HG03159 (cell line): ENCODE results near the gene SIN3B.
"Not testable (repeated sequence)": the region's sequence is repeated elsewhere in the genome, so short reads cannot be mapped to it uniquely, and the experiment has no call there.

ENCODE experiments used
- ATAC-seq: cut with Tn5 transposase; IDR thresholded peaks from one replicate; pipeline ENCODE4 v1.9.1; 2021; ENCODE audit warnings: mild to moderate bottlenecking, moderate library complexity; ENCODE audit not compliant: unreplicated experiment

The SIN3B gene

DNA sequence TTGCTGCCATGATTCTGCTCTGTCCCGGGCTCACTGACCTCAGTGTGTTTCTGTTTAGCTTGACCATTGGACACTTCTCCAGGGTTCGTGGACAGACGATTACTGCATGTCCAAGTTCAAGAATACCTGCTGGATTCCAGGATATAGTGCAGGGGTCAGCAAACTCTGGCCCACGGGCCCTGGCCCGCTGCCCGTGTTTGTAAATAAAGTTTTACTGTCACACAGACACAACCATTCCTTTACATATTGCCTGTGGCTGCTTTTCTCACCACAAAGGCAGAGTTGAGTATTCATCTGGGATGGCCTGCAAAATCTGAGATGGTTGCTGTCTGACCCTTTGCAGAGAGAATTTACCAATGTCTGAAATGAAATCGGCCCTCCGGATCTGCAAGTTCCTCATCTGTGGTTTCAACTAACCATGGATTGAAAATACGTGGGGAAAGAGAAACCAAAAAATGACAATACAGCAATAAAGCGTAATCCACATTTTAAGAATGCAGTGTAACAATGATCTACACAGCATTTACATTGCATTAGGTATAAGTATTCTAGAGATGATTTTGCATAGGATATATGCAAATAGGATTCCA, 33.7 kb downstream of the SIN3B start:
- no peak for ATAC-seq

DNA sequence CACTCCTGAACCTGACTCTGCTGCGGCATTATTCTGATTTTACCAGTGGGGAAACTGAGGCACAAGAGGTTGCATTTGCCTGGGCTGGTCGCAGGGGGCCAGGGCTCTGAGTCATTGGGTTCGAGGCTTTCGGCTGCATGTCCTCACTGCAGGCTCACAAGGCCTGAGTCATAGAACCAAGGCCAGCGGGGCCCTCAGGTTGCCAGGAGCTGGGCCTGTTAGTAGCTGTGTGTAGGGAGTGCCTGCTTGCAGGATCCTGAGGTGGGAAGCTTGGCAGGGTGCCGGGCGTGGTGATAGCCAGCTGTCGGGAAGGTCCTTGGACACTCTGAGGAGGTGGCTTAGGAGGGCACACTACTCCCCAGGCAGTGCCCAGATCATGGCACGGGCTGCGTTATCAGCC, 38.0 kb downstream of the SIN3B start:
- ATAC-seq, result no peak

DNA sequence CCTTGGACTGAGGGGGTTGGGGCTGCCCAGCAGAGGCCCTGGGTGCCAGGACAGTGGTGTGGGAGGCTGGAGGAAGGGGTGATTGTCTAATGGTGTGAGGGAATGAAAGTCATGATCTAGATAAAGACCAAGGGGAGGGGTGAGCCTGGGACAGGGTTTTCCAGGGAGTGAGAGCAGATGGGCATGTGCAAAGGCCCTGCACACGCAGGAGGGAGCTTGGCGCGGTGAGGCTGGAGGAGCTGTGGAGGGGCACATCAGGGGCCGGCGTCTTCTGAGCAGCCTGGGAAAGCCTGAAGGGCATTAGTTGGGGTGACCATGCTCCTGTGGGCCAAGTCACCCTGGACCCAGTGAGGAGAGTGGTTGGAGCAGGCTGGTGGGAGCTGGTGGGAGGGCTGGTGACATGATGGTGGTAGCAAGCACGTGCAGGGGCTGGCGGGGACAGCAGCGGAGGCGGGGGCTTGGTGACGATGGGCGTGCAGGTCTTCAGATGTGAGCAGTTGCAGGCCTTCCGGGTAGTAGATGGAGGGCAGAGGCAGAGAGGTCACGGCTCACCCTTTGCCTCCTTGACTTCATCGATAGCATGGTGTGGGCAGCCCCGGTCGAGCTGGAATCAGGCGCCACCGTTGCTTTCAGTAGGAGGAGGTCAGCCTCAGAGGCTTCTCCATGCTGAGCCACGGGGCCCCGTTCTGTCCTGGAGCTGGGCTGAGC, 39.4 kb downstream of the SIN3B start:
- ATAC-seq, result no peak

DNA sequence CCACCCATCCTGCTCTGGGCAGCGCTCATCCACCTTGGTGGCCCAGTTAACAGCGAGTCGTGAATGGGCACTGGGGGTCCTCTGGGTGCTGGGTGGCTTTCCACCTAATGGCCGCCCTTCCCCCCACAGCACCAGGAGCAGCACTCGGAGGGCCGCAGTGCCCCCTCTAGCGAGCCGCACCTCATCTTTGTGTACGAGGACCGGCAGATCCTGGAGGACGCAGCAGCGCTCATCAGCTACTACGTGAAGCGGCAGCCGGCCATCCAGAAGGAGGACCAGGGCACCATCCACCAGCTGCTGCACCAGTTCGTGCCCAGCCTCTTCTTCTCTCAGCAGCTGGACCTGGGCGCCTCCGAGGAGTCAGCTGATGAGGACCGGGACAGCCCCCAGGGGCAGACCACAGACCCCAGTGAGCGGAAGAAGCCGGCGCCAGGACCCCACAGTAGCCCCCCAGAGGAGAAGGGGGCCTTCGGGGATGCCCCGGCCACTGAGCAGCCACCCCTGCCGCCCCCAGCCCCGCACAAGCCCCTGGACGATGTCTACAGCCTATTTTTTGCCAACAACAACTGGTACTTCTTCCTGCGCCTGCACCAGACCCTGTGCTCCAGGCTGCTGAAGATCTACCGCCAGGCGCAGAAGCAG, 40.3 kb downstream of the SIN3B start:
- no peak for ATAC-seq

DNA sequence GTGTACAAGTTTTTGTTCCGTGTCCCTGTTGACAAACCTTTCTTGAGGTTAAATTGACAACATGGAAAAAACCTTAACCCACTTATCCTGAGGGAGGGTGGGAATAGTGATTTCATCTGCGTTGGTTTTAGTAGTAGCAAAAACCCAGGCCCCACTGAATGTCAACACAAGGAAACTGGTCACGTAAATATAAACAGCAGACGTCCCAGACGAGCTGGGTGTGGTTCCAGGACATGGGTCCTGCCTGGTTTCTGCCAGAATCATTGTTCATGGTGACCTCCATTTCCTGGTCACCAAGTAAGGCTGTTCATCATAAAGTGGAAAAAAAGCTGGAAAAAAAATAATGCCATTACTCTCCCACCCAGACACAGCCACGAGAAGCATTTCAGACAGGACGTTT, 42.7 kb downstream of the SIN3B start:
- no peak for ATAC-seq

DNA sequence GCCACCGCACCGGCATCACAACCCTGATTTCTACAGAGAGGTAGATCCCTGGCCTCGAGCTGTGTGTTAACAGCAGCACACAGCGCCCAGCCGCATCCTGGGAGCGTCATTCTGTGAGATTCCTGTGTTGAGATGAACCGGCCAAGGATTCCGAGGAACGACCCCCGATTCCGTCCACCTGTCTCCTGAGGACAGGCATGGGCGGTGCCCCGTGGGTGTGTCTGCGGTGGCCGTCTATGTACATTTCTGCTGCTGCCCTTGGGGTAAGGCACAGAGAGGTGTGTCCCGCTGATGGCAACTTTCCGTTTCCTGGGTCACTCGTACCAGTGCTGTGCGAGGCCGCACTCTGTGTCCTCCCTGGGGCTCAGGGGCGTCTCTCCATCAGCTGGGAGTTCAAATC, 43.5 kb downstream of the SIN3B start:
- no peak for ATAC-seq

DNA sequence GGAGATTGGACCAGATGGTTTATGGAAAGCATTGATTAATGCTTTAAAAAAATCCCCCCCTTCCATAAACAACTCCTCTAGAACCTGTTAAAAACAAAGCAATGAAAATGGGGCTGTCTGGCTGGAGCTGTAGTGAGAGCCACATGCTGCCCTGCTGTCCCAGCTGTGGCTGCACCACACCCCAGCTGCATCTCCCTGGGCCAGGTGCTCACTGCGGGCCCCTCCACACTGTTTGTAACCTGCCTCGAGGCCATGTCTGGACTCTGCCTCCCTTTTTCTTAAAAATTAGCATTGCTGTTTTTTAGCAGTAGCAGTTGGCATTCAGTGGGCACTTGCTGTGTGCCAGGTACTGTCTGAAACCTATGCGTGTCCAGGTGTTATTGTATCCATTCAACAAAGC, 44.4 kb downstream of the SIN3B start:
- no peak for ATAC-seq

DNA sequence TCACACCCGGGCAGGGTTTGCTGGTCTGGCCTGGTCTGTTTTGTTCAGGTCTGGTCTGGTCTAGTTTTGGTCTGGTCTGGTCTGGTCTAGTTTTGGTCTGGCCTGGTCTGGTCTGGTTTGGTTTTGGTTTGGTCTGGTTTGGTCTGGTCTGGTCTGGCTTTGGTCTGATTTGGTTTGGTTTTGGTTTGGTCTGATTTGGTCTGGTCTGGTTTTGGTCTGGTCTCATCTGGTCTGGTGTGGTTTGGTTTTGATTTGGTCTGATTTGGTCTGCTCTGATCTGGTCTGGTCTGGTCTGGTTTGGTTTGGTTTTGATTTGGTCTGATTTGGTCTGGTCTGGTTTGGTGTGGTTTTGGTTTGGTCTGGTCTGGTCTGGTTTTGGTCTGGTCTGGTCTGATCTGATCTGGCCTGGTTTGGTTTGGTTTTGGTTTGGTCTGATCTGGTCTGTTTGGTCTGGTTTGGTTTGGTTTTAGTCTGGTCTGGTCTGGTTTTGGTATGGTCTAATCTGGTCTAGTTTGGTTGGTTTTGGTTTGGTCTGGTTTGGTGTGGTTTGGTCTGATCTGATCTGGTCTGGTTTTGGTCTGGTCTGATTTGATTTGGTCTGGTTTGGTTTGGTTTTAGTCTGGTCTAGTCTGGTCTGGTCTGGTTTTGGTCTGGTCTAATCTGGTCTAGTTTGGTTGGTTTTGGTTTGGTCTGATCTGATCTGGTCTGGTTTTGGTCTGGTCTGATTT, 45.2 kb downstream of the SIN3B start:
- ATAC-seq, result no peak

DNA sequence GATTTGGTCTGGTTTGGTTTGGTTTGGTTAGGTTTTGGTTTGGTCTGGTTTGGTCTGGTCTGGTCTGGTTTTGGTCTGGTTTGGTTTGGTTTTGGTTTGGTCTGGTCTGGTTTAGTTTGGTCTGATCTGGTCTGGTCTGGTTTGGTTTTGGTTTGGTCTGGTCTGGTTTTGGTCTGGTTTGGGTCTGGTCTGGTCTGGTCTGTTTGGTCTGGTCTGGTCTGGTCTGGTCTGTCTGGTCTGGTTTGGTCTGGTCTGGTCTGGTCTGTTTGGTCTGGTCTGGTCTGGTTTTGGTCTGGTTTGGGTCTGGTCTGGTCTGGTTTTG, 45.7 kb downstream of the SIN3B start:
- ATAC-seq, result not testable (repeated sequence)

DNA sequence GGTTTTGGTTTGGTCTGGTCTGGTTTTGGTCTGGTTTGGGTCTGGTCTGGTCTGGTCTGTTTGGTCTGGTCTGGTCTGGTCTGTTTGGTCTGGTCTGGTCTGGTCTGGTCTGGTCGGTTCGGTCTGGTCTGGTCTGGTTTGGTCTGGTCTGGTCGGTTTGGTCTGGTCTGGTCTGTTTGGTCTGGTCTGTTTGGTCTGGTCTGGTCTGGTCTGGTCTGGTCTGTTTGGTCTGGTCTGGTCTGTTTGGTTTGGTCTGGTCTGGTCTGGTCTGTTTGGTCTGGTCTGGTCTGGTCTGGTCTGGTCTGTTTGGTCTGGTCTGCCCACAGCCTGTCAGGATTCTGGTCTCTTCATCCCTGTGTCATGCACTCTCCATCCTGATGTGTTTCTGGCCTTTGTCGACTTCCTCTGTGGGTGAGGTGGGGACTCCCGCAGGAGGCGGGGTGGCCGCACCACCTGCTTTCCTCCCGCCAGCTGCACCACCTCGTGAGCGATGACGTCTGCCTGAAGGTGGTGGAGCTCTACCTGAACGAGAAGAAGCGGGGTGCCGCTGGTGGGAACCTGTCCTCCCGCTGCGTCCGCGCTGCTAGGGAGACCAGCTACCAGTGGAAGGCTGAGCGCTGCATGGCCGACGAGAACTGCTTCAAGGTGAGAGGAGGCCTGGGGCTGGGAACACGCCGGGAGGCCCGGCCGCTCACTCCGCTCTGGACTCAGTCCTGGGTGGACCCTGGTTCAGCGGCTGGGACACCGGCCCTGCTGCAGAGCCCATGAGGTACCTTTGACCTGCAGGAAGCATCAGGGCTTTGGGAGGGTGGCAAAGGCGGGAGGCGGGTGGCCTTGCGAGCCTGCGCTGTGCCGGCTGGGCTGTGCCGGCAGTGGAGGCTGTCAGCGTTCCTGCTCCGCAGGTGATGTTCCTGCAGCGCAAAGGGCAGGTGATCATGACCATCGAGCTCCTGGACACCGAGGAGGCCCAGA, 46.7 kb downstream of the SIN3B start:
- no peak for ATAC-seq

DNA sequence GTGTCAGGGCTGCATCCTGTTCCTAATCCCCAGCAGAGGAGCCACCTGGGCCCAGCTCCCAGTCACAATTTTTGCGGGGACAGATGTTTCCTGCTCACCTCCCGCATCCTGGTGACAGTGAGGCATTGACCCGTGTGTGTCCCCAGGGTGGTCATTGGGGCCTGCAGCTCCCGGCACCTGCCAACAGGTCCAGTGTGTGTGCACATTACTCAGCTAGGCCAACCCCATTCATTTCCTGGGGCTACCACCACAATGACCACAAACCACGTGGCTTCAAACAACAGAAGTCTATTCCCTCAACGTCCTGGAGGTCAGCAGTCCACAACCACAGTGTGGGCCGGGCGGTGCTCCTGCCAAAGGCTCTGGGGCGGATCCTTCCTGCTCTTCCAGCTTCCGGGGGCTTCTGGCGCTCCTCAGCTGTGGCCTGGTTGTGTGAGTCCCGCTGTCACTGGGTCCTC, 47.7 kb downstream of the SIN3B start:
- no peak for ATAC-seq

DNA sequence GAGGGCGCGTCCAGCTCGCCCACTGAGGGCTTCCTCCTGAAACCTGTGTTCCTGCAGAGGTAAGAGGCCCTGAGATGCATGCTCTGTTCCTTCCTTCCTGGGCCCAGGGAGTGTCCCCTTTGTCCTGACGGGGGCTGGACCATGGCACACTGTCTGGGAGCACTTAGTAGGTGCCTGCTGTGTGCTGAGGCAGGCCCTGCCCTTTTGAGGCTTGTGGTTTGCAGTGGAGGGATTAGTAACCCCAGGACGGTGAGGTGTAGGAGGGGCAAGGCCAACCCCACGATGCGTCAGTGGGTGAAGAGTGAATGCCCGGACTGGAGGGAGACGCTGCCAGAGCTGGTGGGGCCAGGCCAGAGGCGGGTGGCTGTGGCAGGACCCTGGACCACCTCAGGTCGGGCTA, 48.4 kb downstream of the SIN3B start:
- ATAC-seq, result no peak

DNA sequence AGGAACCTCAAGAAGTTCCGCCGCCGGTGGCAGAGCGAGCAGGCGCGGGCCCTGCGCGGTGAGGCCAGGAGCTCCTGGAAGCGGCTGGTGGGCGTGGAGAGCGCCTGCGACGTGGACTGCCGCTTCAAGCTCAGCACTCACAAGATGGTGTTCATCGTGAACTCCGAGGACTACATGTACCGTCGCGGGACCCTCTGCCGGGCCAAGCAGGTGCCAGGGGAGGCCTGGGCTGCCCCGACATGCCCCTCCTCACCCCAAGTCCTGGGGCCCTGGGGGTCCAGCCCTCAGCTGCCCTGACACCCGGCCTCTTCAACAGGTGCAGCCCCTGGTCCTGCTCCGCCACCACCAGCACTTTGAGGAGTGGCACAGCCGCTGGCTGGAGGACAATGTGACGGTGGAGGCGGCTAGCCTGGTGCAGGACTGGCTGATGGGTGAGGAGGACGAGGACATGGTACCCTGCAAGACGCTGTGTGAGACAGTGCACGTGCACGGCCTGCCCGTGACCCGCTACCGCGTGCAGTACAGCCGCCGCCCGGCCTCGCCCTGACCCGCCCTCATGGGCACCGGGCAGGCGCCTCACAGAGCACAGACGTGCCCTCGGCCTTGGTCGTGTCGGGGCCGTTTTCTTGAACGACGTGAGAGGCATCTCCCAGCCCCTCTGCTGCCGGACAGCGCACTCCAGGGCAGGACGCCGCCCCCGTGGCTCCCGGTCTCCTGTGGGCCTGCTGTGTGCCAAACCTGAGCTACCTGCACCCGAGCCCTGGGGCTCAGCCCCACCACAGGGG, 49.2 kb downstream of the SIN3B start:
- no peak for ATAC-seq

DNA sequence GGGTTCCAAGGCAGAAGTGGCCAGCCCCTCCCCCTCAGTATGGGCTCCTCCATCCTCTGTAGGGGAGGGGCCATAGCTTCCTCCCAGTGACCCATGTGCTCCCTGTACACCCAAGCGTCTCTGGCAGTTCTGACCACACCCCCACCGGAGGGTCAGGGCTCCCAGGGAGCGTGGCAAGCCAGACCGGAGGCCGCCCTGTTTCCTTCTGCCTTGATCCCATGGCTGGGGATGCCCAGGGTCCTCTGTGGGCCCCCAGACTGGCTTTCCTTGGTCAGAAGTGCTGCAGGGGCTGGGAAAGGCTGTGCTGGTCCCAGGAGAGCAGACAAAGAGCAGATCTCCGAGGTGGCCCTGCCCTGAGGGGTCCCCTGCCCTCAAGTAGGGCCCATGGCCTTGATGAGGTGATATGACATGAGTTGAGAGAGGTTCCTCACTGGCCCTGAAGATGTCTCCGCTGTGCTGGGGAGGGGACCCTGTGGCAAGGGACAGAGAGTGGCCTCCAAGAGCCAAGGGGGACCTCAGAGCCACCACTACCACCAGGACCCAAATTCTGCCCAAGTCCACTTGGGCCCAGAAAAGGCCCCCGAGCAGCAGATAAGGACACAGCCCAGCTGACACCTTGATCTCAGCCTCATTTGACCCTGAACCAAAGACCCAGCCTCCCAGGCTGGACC, 51.8 kb downstream of the SIN3B start:
- no peak for ATAC-seq

DNA sequence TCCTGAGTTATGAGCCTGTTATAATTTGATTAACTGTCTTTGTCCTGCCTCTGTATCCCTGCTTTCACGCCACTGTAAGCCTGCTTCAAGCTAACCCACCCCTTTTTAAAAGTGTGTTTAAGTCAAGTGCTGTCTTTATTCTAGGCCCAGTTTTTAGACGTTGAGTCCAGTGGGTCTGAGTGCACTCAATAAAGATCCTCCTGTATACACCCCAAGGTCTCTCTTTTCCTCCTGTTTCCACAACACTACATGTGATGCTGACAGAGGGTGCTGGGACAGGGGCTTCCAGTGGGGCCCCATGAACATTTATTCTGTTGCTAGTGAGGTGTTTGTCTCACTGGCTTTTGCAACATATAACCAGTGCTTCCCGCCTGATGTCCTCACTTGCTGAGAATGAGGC, 52.9 kb downstream of the SIN3B start:
- ATAC-seq, result no peak

DNA sequence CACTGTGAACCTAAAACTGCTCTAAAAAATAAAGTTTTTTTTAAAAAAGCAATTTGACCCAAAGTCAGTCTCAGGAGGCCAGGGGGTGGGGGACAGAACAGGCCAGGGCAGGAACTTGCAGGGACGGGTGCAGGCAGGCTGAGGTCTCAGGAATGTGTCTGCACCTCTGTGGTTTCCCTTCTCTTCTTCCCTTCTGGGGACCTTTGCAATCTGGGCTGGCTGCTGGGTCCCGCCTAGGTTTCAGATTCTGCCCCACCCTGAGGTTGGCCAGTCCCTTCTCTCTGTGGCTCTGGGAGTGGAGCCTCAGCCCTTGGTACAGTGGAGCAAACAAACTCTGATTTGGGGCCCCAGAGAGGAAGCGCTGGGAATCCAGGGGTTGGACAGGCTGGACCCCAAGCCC, 54.3 kb downstream of the SIN3B start:
- no peak for ATAC-seq

DNA sequence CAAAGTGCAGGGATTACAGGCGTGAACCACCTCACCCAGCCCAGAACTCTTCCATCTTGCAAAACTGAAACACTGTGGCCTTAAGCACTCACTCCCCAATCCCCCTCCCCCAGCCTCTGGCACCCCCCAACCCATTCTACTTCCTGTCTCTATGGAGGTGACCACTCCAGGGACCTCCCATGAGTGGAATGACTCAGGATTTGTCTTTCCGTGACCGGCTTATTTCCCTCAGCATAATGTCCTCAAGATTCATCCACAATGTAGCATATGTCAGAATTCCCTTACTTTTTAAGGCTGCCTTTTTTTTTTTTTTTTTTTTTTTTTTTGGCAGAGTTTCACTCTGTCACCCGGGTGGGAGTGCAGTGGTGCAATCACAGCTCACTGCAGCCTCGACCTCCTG, 56.0 kb downstream of the SIN3B start:
- ATAC-seq, result no peak

DNA sequence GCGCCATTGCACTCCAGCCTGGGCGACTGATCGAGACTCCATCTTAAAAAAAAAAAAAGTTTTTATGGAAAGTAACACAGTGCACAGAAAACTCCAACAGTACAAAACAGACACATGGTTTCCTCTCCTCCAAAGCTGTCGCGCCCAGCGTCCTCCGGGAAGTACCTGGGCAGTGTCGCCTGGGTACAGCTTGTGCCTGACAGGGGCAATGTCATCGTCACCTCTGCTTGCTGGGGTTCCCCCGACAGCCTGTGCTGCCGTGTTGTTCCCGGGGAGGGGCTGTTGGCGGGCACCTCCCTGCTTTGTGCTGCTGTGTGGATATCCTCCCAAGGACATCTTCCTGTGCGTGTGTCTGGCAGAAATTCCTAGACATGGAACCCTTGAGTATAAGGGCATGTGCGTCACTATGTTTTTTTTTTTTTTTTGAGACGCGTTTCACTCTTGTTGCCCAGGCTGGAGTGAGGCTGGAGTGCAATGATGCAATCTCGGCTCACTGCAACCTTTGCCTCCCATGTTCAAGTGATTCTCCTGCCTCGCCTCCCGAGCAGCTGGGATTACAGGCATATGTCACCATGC, 57.2 kb downstream of the SIN3B start:
- ATAC-seq, result no peak
